Neuronal stem cell (in vitro differentiated cells): ENCODE measurements around the gene HMX1.
A peak's percentile ranks its signal among the peaks of the same experiment; 100 is the strongest.

Experiments used
- DNase-seq: peaks from one replicate; pipeline ENCODE4 v3.0.0-alpha.2; 2013; ENCODE audit warnings: low spot score
- H2AFZ ChIP-seq: one replicate; pipeline ENCODE4 v1.6.1; 2013; ENCODE audit warnings: mild to moderate bottlenecking, low read length, inconsistent platforms
- H2AK5ac ChIP-seq: 2 replicates; pipeline ENCODE4 v1.6.1; 2013; ENCODE audit warnings: low read depth, mild to moderate bottlenecking, inconsistent platforms, low read length, moderate library complexity, mixed read lengths
- H2BK120ac ChIP-seq: 2 replicates; pipeline ENCODE4 v1.6.1; 2013; ENCODE audit warnings: low read depth, mild to moderate bottlenecking, inconsistent platforms, low read length, moderate library complexity, mixed read lengths
- H2BK12ac ChIP-seq: one replicate; pipeline ENCODE4 v1.6.1; 2013; ENCODE audit warnings: low read length, inconsistent platforms
- H2BK15ac ChIP-seq: 2 replicates; pipeline ENCODE4 v1.6.1; 2013; ENCODE audit warnings: mild to moderate bottlenecking, low read length, inconsistent platforms, mixed read lengths
- H2BK5ac ChIP-seq: one replicate; pipeline ENCODE4 v1.6.1; 2013; ENCODE audit warnings: inconsistent platforms, mild to moderate bottlenecking, low read length, moderate library complexity
- H3K14ac ChIP-seq: one replicate; pipeline ENCODE4 v1.6.1; 2013; ENCODE audit warnings: low read length, inconsistent platforms
- H3K18ac ChIP-seq: 2 replicates; pipeline ENCODE4 v1.6.1; 2013; ENCODE audit warnings: low read length, inconsistent platforms
- H3K23ac ChIP-seq: 2 replicates; pipeline ENCODE4 v1.6.1; 2013; ENCODE audit warnings: low read depth, mild to moderate bottlenecking, mixed read lengths, low read length, inconsistent platforms; ENCODE audit not compliant: poor library complexity
- H3K27ac ChIP-seq: replicated peaks from 3 replicates; pipeline ENCODE4 v1.5.1; 2013; ENCODE audit warnings: low read length, inconsistent platforms
- H3K27me3 ChIP-seq, 3 experiments: 2 replicates each; pipeline ENCODE4 v1.6.1; 2013; ENCODE audit warnings: low read length in 3 of 3, mild to moderate bottlenecking in 2 of 3, inconsistent platforms in 1 of 3, low read depth in 1 of 3, mixed read lengths in 1 of 3, moderate library complexity in 1 of 3; ENCODE audit not compliant: control insufficient read depth in 3 of 3, insufficient read depth in 3 of 3
- H3K36me3 ChIP-seq, 2 donors: replicated peaks in 1 of 2; 2 replicates each; pipeline ENCODE4 v1.6.1; 2013; ENCODE audit warnings: low read length in 2 of 2; ENCODE audit not compliant: control insufficient read depth in 2 of 2, insufficient read depth in 2 of 2
- H3K4ac ChIP-seq: 2 replicates; pipeline ENCODE4 v1.6.1; 2013; ENCODE audit warnings: inconsistent platforms, mild to moderate bottlenecking, low read length, moderate library complexity
- H3K4me1 ChIP-seq, 2 donors: 1 replicate in 1 of 2; 2 replicates in 1 of 2; pipeline ENCODE4 v1.6.1; 2013; ENCODE audit warnings: low read length in 2 of 2, low read depth in 1 of 2; ENCODE audit not compliant: control insufficient read depth in 2 of 2, insufficient read depth in 1 of 2
- H3K4me2 ChIP-seq: one replicate; pipeline ENCODE4 v1.6.1; 2013; ENCODE audit warnings: mild to moderate bottlenecking, low read length, inconsistent platforms; ENCODE audit not compliant: insufficient read depth, poor library complexity, severe bottlenecking
- H3K4me3 ChIP-seq, 2 donors: 2 replicates each; pipeline ENCODE4 v1.5.1; 2013; ENCODE audit warnings: low read length in 2 of 2, mild to moderate bottlenecking in 2 of 2, inconsistent platforms in 1 of 2, moderate library complexity in 1 of 2
- H3K79me1 ChIP-seq: one replicate; pipeline ENCODE4 v1.6.1; 2013; ENCODE audit warnings: low read depth, mild to moderate bottlenecking, inconsistent platforms, low read length, moderate library complexity
- H3K9ac ChIP-seq: one replicate; pipeline ENCODE4 v1.6.1; 2013; ENCODE audit warnings: mild to moderate bottlenecking, low read depth, low read length, inconsistent platforms; ENCODE audit not compliant: poor library complexity
- H3K9me3 ChIP-seq, 2 donors: replicated peaks in 1 of 2; 2 replicates each; pipeline versions ENCODE3 to v1.6.1; 2013; ENCODE audit warnings: low read length in 2 of 2, mild to moderate bottlenecking in 2 of 2, inconsistent platforms in 1 of 2, low read depth in 1 of 2, mixed read lengths in 1 of 2, moderate library complexity in 1 of 2; ENCODE audit not compliant: control insufficient read depth in 2 of 2, insufficient read depth in 1 of 2
- H4K8ac ChIP-seq: one replicate; pipeline ENCODE4 v1.6.1; 2013; ENCODE audit warnings: low read depth, mild to moderate bottlenecking, inconsistent platforms, low read length, moderate library complexity
- H4K91ac ChIP-seq: one replicate; pipeline ENCODE4 v1.6.1; 2013; ENCODE audit warnings: low read length, low read depth, mild to moderate bottlenecking, inconsistent platforms; ENCODE audit not compliant: poor library complexity
- WGBS, 2 donors: extraction: QIAGEN DNeasy Blood & Tissue Kit; methylation state at CpG; one replicate each; pipeline ENCODE4 v1.1.7; 2013; ENCODE audit warnings: missing lambda C conversion rate in 2 of 2, mixed read lengths in 1 of 2; ENCODE audit not compliant: insufficient read length in 2 of 2, insufficient replicate concordance in 1 of 2; ENCODE audit errors: extremely low coverage in 2 of 2; 5-methylcytosine and 5-hydroxymethylcytosine counted together

HMX1 gene

GRCh38 chr4:8913858-8914460 is 42.3 kb upstream of the HMX1 start:
- Histone ChIP-seq H3K9ac (no peak overlapping the region), H3K4me3 (no peak overlapping the region), H2BK5ac (no peak overlapping the region), H2AFZ (no peak overlapping the region), H3K79me1 (no peaks in the 10 kb centered on the region), H3K14ac (no peak overlapping the region), H3K36me3 (no peaks in the 10 kb centered on the region), H3K27me3 (peaks cover 0 to 18% (median 4%) of the 10 kb centered on the region in 3 experiments), H4K91ac (no peak overlapping the region), H3K4ac (no peak overlapping the region), H3K9me3 (no peaks in the 10 kb centered on the region), H2BK15ac (no peak overlapping the region), H3K4me2 (no peak overlapping the region), H3K18ac (no peak overlapping the region), H3K27ac (no peak overlapping the region), H2BK120ac (no peak overlapping the region), H2BK12ac (no peak overlapping the region), H2AK5ac (no peak overlapping the region), H4K8ac (no peak overlapping the region), H3K23ac (no peak overlapping the region), H3K4me1 (no peaks in the 10 kb centered on the region)
- WGBS, 2 donors = no CpG with 5 or more reads among the region's 15 CpGs
- DNase-seq = no peak

DNA sequence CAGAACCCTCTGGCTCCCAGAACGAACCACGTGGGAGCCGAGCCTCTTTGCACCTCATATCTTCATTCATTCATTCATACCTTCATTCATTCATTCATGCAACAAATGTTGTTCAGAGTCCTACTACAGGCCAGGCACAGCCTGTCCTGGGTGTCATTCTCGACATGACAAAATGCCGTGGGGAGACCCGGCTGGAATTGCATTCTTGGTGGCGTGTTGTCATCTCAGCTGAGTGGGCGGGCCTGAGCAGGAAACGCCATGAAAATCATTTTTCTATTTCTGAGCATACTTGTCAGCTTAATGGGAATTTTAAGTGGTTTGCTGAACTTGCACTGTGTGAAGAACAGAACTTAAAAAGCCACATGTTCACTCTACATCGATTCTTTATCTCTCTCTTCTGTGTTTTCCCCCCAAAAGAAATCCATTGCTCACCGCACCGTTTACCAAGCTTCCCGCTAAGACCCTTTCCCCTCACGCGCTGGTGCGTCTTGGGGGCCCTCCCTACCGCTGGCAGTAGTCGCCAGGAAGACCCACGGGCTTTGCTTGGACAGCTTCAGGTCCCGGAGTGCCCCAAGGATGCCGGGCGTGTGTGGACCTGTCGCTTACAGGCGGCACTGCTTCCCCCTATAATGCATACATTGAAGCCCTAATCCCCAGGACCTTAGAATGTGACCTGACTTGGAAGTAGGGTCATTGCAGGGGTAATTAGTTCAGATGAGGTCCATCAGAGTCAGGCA is 41.6 kb upstream of the HMX1 start:
- no peak overlapping the region for H2AK5ac ChIP-seq
- no CpG with 5 or more reads among the region's 24 CpGs for WGBS, 2 donors
- no peaks in the 10 kb centered on the region for H3K4me1 ChIP-seq
- H3K4ac ChIP-seq = no peak overlapping the region
- no peaks in the 10 kb centered on the region for H3K9me3 ChIP-seq
- no peaks in the 10 kb centered on the region for H3K36me3 ChIP-seq
- H3K9ac ChIP-seq = no peak overlapping the region
- no peak overlapping the region for H2BK5ac ChIP-seq
- no peak overlapping the region for H4K8ac ChIP-seq
- H3K4me2 ChIP-seq = no peak overlapping the region
- H3K79me1 ChIP-seq = no peaks in the 10 kb centered on the region
- H3K18ac ChIP-seq = no peak overlapping the region
- no peak overlapping the region for H2BK15ac ChIP-seq
- H4K91ac ChIP-seq = no peak overlapping the region
- H3K4me3 ChIP-seq = no peak overlapping the region
- H3K27ac ChIP-seq = no peak overlapping the region
- DNase-seq = no peak
- H2BK120ac ChIP-seq = no peak overlapping the region
- no peak overlapping the region for H3K23ac ChIP-seq
- H3K27me3 ChIP-seq = peaks cover 0 to 23% (median under 1%) of the 10 kb centered on the region in 3 experiments
- no peak overlapping the region for H3K14ac ChIP-seq
- no peak overlapping the region for H2BK12ac ChIP-seq
- H2AFZ ChIP-seq = no peak overlapping the region

DNA sequence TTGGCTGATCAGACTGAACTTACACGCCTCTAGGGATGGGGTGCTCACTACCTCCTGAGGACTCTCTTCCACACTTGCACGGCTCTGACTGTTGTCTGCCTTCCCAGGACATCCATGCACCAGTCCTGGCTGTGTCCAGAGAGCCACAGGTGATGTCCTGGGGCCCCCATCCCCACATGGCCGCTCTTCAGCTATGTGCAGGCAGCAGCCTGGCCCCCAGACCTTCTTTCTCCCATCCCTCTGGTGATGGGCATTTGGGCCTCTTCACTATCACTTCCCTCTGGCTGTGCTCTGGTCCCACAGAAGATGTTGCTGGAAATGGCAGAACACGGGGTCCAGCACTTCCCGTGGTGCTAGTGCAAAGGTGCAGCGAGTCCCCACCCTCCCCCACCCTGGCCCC is 40.9 kb upstream of the HMX1 start:
- H4K91ac ChIP-seq = no peak overlapping the region
- no peak overlapping the region for H4K8ac ChIP-seq
- no peak overlapping the region for H2BK12ac ChIP-seq
- peaks cover 0 to 30% (median 0%) of the 10 kb centered on the region in 3 experiments for H3K27me3 ChIP-seq
- no peak overlapping the region for H3K4me3 ChIP-seq
- H2AFZ ChIP-seq = no peak overlapping the region
- no CpG with 5 or more reads among the region's 6 CpGs for WGBS, 2 donors
- H3K9ac ChIP-seq = no peak overlapping the region
- H3K4ac ChIP-seq = no peak overlapping the region
- H3K27ac ChIP-seq = no peak overlapping the region
- no peak overlapping the region for H2BK5ac ChIP-seq
- H3K4me2 ChIP-seq = no peak overlapping the region
- no peaks in the 10 kb centered on the region for H3K4me1 ChIP-seq
- H3K9me3 ChIP-seq = no peaks in the 10 kb centered on the region
- no peak overlapping the region for H3K23ac ChIP-seq
- no peak overlapping the region for H2AK5ac ChIP-seq
- H2BK15ac ChIP-seq = no peak overlapping the region
- H2BK120ac ChIP-seq = no peak overlapping the region
- H3K79me1 ChIP-seq = no peaks in the 10 kb centered on the region
- no peak overlapping the region for H3K18ac ChIP-seq
- H3K14ac ChIP-seq = no peak overlapping the region
- H3K36me3 ChIP-seq = no peaks in the 10 kb centered on the region
- no peak for DNase-seq

DNA sequence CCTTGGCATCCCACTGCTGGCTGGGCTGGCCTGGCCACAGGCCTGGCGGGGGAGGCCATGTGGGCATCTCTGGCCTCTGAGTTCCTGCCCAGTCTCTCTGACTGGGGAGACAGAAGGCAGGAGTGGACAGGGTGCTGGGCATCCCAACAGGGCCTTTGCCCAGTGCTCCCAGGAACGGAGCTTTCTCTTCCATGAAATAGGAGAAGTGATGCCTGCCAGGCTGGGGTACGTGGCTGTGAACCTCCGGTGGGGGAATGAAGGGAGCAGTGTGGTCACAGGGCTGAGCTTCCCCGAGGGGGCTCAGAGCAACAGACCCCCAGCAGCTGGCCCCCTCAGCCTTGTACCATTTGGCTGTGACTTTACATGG is 40.4 kb upstream of the HMX1 start:
- no peaks in the 10 kb centered on the region for H3K36me3 ChIP-seq

More for the DNA sequence above, 40.4 kb upstream of the HMX1 start:
- no peaks in the 10 kb centered on the region for H3K4me1 ChIP-seq
- no peak overlapping the region for H2BK120ac ChIP-seq
- H3K9ac ChIP-seq = no peak overlapping the region
- no peak overlapping the region for H3K23ac ChIP-seq
- no peaks in the 10 kb centered on the region for H3K9me3 ChIP-seq
- peaks cover 0 to 35% (median 0%) of the 10 kb centered on the region in 3 experiments for H3K27me3 ChIP-seq
- no peaks in the 10 kb centered on the region for H3K79me1 ChIP-seq
- no peak overlapping the region for H3K4me2 ChIP-seq
- no peak for DNase-seq
- H2BK12ac ChIP-seq = no peak overlapping the region
- no peak overlapping the region for H4K91ac ChIP-seq
- H3K4me3 ChIP-seq = no peak overlapping the region
- H3K4ac ChIP-seq = no peak overlapping the region
- WGBS, 2 donors = no CpG with 5 or more reads among the region's 5 CpGs
- H3K14ac ChIP-seq = no peak overlapping the region
- H2BK5ac ChIP-seq = no peak overlapping the region
- H2BK15ac ChIP-seq = no peak overlapping the region
- no peak overlapping the region for H4K8ac ChIP-seq
- H2AK5ac ChIP-seq = no peak overlapping the region
- no peak overlapping the region for H2AFZ ChIP-seq
- peak overlapping the region; percentile 25 for H3K18ac ChIP-seq
- H3K27ac ChIP-seq = no peak overlapping the region
